ENCODE measurements around the gene FADS6. TPM values are rescaled to one million over a fixed set of nuclear protein-coding genes. Genes with fewer than 3 reads are reported as not detected.

The FADS6 gene
- total RNA-seq, 1 donor from 2014 or later: not detected

DNA sequence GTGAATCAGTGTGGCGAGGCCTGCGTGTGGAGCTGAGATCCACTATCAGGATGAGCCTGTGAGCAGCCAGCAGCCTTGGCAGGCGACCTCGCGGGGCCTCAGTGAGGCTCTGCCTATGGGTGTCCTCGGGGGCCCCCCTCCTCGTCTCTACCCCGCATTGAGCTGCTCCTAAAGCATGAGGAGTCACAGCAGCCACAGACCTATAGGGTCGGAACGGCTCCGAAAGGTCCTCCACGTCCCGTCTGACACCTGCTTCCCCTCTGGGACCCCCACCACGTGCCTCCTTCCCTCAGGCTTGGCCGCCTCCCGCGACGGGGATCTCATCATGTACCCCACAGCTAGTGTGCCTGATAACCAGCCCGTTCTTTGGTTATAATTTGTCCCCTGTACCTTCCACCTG lies 62.6 kb downstream of the FADS6 start:
- no peaks in the 10 kb centered on the region for H3K27me3 ChIP-seq (ENCODE audit: low read depth)
- H3K36me3 ChIP-seq: peaks cover 3% of the 10 kb centered on the region
- no peaks in the 10 kb centered on the region for H3K4me1 ChIP-seq
- no peaks in the 10 kb centered on the region for H3K9me3 ChIP-seq (replicated peaks)
- H3K27ac ChIP-seq (replicated peaks): no peak overlapping the region
- TF ChIP-seq, protein P1, sequence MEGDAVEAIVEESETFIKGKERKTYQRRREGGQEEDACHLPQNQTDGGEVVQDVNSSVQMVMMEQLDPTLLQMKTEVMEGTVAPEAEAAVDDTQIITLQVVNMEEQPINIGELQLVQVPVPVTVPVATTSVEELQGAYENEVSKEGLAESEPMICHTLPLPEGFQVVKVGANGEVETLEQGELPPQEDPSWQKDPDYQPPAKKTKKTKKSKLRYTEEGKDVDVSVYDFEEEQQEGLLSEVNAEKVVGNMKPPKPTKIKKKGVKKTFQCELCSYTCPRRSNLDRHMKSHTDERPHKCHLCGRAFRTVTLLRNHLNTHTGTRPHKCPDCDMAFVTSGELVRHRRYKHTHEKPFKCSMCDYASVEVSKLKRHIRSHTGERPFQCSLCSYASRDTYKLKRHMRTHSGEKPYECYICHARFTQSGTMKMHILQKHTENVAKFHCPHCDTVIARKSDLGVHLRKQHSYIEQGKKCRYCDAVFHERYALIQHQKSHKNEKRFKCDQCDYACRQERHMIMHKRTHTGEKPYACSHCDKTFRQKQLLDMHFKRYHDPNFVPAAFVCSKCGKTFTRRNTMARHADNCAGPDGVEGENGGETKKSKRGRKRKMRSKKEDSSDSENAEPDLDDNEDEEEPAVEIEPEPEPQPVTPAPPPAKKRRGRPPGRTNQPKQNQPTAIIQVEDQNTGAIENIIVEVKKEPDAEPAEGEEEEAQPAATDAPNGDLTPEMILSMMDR (IDR thresholded peaks at IDR 0.05; ENCODE audit: borderline replicate concordance): no peak
- no peak overlapping the region for H3K4me3 ChIP-seq
- DNase-seq: no peak
- intact Hi-C loops (cut with micrococcal nuclease): loop anchor here (5.0 kb wide), 1 partner anchor 44 kb away; no protein-coding TSS in a partner anchor

DNA sequence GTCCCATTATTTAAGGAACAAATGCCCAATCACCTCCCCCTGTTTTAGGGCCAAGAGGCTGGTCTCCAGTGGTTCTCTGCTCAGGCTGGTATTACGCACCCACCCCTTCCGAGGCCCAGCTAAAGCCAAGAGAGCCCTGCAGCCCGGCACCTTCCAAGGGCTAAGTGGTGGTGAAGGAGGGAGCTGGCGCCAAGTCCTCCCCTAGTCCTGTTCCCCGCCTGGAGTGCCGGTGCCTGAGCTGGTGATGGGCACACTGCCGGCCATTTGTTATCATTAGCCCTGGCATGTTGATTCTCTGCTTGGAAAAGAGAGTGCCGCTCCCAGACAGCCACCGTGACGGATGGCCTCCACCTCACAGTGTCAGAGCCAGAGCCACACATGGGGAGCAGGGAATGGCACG lies 65.6 kb downstream of the FADS6 start:
- Histone ChIP-seq H3K27me3 (ENCODE audit: low read depth) (no peaks in the 10 kb centered on the region), H3K4me1 (no peaks in the 10 kb centered on the region), H3K4me3 (no peak overlapping the region), H3K27ac (replicated peaks) (no peak overlapping the region), H3K36me3 (peaks cover 17% of the 10 kb centered on the region), H3K9me3 (replicated peaks) (no peaks in the 10 kb centered on the region)
- DNase-seq: no peak
- intact Hi-C loops (cut with micrococcal nuclease): no loop called here
- TF ChIP-seq, protein P1 (IDR thresholded peaks at IDR 0.05; ENCODE audit: borderline replicate concordance): no peak

Other genes with a start within 250 kb of the FADS6 start
- gene CD300LF, start 180.7 kb downstream of the FADS6 start, total RNA-seq: 0.55 TPM
- 1.9 TPM for gene RAB37, start 156.4 kb downstream of the FADS6 start, total RNA-seq
- 11.3 TPM for gene NHERF1, start 145.0 kb downstream of the FADS6 start, total RNA-seq
- 18.6 TPM for gene NAT9, start 117.3 kb downstream of the FADS6 start, total RNA-seq
- 0.52 TPM for gene GRIN2C, start 33.7 kb downstream of the FADS6 start, total RNA-seq
- gene FDXR, start 20.6 kb downstream of the FADS6 start, total RNA-seq: 5.7 TPM
- not detected for gene USH1G, start 29.6 kb upstream of the FADS6 start, total RNA-seq
- not detected for gene OTOP2, start 30.6 kb upstream of the FADS6 start, total RNA-seq
- gene OTOP3, start 42.3 kb upstream of the FADS6 start, total RNA-seq: not detected
- gene HID1, start 79.1 kb upstream of the FADS6 start, total RNA-seq: 7.2 TPM
- gene CDR2L, start 94.0 kb upstream of the FADS6 start, total RNA-seq: 17.4 TPM
- 50.6 TPM for gene MRPL58, start 119.0 kb upstream of the FADS6 start, total RNA-seq
- gene ATP5PD, start 153.3 kb upstream of the FADS6 start, total RNA-seq: 809 TPM
- gene KCTD2, start 153.6 kb upstream of the FADS6 start, total RNA-seq: 23.1 TPM
- gene SLC16A5, start 194.3 kb upstream of the FADS6 start, total RNA-seq: 8.4 TPM
- 6.2 TPM for gene ARMC7, start 216.3 kb upstream of the FADS6 start, total RNA-seq
- 25.9 TPM for gene NT5C, start 238.1 kb upstream of the FADS6 start, total RNA-seq

All from left ventricle myocardium inferior (tissue), 1 donor.